ENCODE data around the gene SPSB2.

- TF ChIP-seq CTCF (IDR thresholded peaks at IDR 0.05) (no peak), EZH2 (IDR thresholded peaks at IDR 0.05; ENCODE audit: borderline replicate concordance, insufficient read depth, low read depth, low read length, poor library complexity, severe bottlenecking) (no peak)
Observed at GRCh38 chr12:6871052-6871957, 1.8 kb downstream of the SPSB2 start.

Measured in B cell (primary cell).